ENCODE data around the gene MAP3K20. TPM values are rescaled to one million over a fixed set of nuclear protein-coding genes. Genes with fewer than 3 reads are reported as not detected.

Gene MAP3K20
- total and polyA plus RNA-seq, 2 of the 8 experiments (the other 6 are each of a cell fraction or from before 2014, with no cell fraction given): 3.1 to 11.1 TPM

DNA sequence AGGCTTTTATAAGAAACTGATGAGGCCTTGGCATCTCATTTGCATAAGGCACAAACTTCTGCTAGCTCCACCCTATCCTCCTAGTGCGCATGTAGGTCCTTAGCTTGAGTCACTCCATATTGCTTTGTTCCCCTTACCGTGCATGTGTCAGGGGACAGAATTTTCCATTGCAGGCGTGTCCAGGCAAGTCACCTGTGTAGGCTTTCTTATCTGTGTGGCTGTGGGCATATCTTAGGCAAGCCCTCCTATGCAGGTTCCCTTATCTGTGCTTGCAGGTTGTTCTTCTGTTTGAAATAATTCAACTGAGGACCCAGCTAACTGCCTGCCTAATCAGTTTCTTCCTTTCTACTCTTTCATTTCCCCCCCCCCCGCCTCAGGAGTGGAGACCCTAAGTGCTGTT lies 215.8 kb downstream of the MAP3K20 start (continued):
- no peak for TF ChIP-seq CHD7 (IDR thresholded peaks at IDR 0.05; ENCODE audit: insufficient replicate concordance, low read length)
- no peak for TF ChIP-seq SP2 (IDR thresholded peaks at IDR 0.05; ENCODE audit: low read length)
- TF ChIP-seq GABPA (IDR thresholded peaks at IDR 0.05; ENCODE audit: borderline replicate concordance, insufficient read depth, low read length): no peak
- no peak for TF ChIP-seq SP1 (IDR thresholded peaks at IDR 0.05; ENCODE audit: low read depth, low read length)
- TF ChIP-seq, protein P1, sequence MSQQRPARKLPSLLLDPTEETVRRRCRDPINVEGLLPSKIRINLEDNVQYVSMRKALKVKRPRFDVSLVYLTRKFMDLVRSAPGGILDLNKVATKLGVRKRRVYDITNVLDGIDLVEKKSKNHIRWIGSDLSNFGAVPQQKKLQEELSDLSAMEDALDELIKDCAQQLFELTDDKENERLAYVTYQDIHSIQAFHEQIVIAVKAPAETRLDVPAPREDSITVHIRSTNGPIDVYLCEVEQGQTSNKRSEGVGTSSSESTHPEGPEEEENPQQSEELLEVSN (IDR thresholded peaks at IDR 0.05): no peak

Measured in H1 (cell line).